HEK293 (cell line): ENCODE data around the gene YWHAB.
A peak's percentile ranks its signal among the peaks of the same experiment; 100 is the strongest.

Experiments used
- CTCF ChIP-seq: fragments of 450-650 bp; formaldehyde crosslinking; IDR thresholded peaks from 2 replicates; pipeline ENCODE4 v1.5.1; 2016; ENCODE audit warnings: missing biosample characterization, missing genetic modification characterization
- GLI4 ChIP-seq: fragments of 450-650 bp; formaldehyde crosslinking; IDR thresholded peaks from 2 replicates; pipeline ENCODE4 v1.5.1; 2016; ENCODE audit warnings: missing biosample characterization, missing genetic modification characterization
- INSM2 ChIP-seq: fragments of 450-650 bp; formaldehyde crosslinking; IDR thresholded peaks from 2 replicates; pipeline ENCODE4 v1.5.1; 2016; ENCODE audit warnings: missing biosample characterization, missing genetic modification characterization
- KLF9 ChIP-seq: fragments of 450-650 bp; formaldehyde crosslinking; IDR thresholded peaks from 2 replicates; pipeline ENCODE4 v1.5.1; 2016; ENCODE audit warnings: missing biosample characterization, missing genetic modification characterization, low read depth
- MYNN ChIP-seq: fragments of 450-650 bp; formaldehyde crosslinking; IDR thresholded peaks from 2 replicates; pipeline ENCODE4 v1.5.1; 2016; ENCODE audit warnings: missing biosample characterization, missing genetic modification characterization, borderline replicate concordance
- PRDM10 ChIP-seq: fragments of 450-650 bp; formaldehyde crosslinking; IDR thresholded peaks from 2 replicates; pipeline ENCODE4 v1.5.1; 2016; ENCODE audit warnings: missing biosample characterization, missing genetic modification characterization
- PRDM4 ChIP-seq: fragments of 450-650 bp; formaldehyde crosslinking; IDR thresholded peaks from 2 replicates; pipeline ENCODE4 v1.5.1; 2017; ENCODE audit warnings: missing biosample characterization, missing genetic modification characterization
- WT1 ChIP-seq: fragments of 450-650 bp; formaldehyde crosslinking; IDR thresholded peaks from 2 replicates; pipeline ENCODE4 v1.5.1; 2016; ENCODE audit warnings: missing biosample characterization, missing genetic modification characterization
- ZEB2 ChIP-seq: fragments of 450-650 bp; formaldehyde crosslinking; IDR thresholded peaks from 2 replicates; pipeline ENCODE4 v1.5.1; 2016; ENCODE audit warnings: missing biosample characterization, missing genetic modification characterization
- ZNF10 ChIP-seq: fragments of 450-650 bp; formaldehyde crosslinking; IDR thresholded peaks from 2 replicates; pipeline ENCODE4 v1.5.1; 2017; ENCODE audit warnings: missing biosample characterization, missing genetic modification characterization
- ZNF18 ChIP-seq: fragments of 450-650 bp; formaldehyde crosslinking; IDR thresholded peaks from 2 replicates; pipeline ENCODE4 v1.5.1; 2016; ENCODE audit warnings: missing biosample characterization, missing genetic modification characterization
- ZNF223 ChIP-seq: fragments of 450-650 bp; formaldehyde crosslinking; IDR thresholded peaks from 2 replicates; pipeline ENCODE4 v1.5.1; 2016; ENCODE audit warnings: missing biosample characterization, missing genetic modification characterization
- ZNF24 ChIP-seq: fragments of 450-650 bp; formaldehyde crosslinking; IDR thresholded peaks from 2 replicates; pipeline ENCODE4 v1.5.1; 2016; ENCODE audit warnings: missing biosample characterization, missing genetic modification characterization
- ZNF600 ChIP-seq: fragments of 450-650 bp; formaldehyde crosslinking; IDR thresholded peaks from 2 replicates; pipeline ENCODE4 v1.5.1; 2016; ENCODE audit warnings: missing biosample characterization, missing genetic modification characterization
- ZNF621 ChIP-seq: fragments of 450-650 bp; formaldehyde crosslinking; IDR thresholded peaks from 2 replicates; pipeline ENCODE4 v1.5.1; 2017; ENCODE audit warnings: missing biosample characterization, missing genetic modification characterization
- ZNF639 ChIP-seq: fragments of 450-650 bp; formaldehyde crosslinking; IDR thresholded peaks from 2 replicates; pipeline ENCODE4 v1.5.1; 2016; ENCODE audit warnings: missing biosample characterization, missing genetic modification characterization
- ZNF658 ChIP-seq: fragments of 450-650 bp; formaldehyde crosslinking; IDR thresholded peaks from 2 replicates; pipeline ENCODE4; 2016; ENCODE audit warnings: missing biosample characterization, missing genetic modification characterization
- ZNF76 ChIP-seq: fragments of 450-650 bp; formaldehyde crosslinking; IDR thresholded peaks from 2 replicates; pipeline ENCODE4; 2016; ENCODE audit warnings: low read depth, missing biosample characterization, missing genetic modification characterization, borderline replicate concordance
- ZNF792 ChIP-seq: fragments of 450-650 bp; formaldehyde crosslinking; IDR thresholded peaks from 2 replicates; pipeline ENCODE4 v1.5.1; 2016; ENCODE audit warnings: missing biosample characterization, missing genetic modification characterization
- ZSCAN16 ChIP-seq: fragments of 450-650 bp; formaldehyde crosslinking; IDR thresholded peaks from 2 replicates; pipeline ENCODE4 v1.5.1; 2016; ENCODE audit warnings: missing biosample characterization, missing genetic modification characterization
- TF ChIP-seq, protein P1 (sequence below): fragments of 450-650 bp; IDR thresholded peaks from 2 replicates; pipeline ENCODE4 v1.5.1; 2018; ENCODE audit warnings: missing biosample characterization, missing genetic modification characterization
- TF ChIP-seq, protein P2 (sequence below): fragments of 450-650 bp; formaldehyde crosslinking; IDR thresholded peaks from 2 replicates; pipeline ENCODE4 v1.5.1; 2016; ENCODE audit warnings: missing biosample characterization, missing genetic modification characterization

Gene YWHAB

DNA sequence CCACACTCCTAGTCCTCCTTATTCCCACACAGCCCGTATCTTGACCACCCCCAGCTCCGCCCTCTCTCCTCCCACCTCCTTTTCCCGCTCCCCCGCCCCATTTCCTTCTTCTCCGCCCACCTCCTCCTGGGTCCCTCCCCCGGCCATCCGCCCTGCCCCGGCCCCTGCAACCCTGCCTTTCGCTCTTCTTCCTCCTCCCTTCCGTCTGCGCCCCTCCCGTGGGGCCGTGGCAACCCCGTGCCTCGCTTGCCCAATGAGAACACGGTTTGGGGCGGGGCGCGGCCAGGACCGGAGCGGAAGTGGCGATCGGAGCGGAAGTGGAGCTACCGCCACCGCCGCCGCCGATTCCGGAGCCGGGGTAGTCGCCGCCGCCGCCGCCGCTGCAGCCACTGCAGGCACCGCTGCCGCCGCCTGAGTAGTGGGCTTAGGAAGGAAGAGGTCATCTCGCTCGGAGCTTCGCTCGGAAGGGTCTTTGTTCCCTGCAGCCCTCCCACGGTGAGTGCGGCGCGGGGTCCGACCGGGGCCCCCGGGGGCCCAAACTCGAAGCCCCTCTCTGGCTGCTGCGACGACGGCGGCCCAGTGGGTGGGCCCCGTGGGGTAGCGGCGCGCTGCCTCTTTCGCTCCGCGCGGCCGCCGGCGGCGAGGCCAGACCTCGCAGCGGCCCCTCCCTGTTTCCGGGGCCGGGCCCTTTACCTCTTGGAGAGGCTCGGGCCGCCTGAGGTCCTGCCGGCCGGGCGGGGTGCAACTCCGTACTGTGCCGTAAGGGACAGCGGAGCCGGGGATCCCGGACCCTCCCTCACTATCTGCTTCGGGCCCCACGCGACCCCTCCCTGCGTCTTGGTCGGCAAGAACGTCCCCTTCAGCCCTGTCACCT lies at the start of gene YWHAB (continued):
- TF ChIP-seq PRDM4 = no peak
- no peak; the same call in 1 of the 2 replicates for TF ChIP-seq ZNF24 (tag by site-specific recombination)
- TF ChIP-seq WT1 (tag by site-specific recombination) = peak; percentile 91
- TF ChIP-seq ZEB2 (tag by site-specific recombination) = peak; percentile 86
- TF ChIP-seq GLI4 (tag by site-specific recombination) = no peak
- no peak for TF ChIP-seq ZNF792
- peak; percentile 57 for TF ChIP-seq ZNF76
- TF ChIP-seq ZNF600 (tag by site-specific recombination) = peak; percentile 100
- TF ChIP-seq KLF9 (tag by site-specific recombination) = peak; percentile 95
- TF ChIP-seq ZNF18 (tag by site-specific recombination) = no peak
- TF ChIP-seq INSM2 (tag by site-specific recombination) = no peak
- TF ChIP-seq ZNF223 (tag by site-specific recombination) = no peak
- peak; percentile 92 for TF ChIP-seq PRDM10
- TF ChIP-seq ZNF621 (tag by site-specific recombination) = no peak
- TF ChIP-seq CTCF = peak; percentile 16; the same call in 1 of the 2 replicates
- TF ChIP-seq ZNF10 (tag by site-specific recombination) = no peak
- no peak for TF ChIP-seq MYNN (tag by site-specific recombination)
- TF ChIP-seq, protein P1, sequence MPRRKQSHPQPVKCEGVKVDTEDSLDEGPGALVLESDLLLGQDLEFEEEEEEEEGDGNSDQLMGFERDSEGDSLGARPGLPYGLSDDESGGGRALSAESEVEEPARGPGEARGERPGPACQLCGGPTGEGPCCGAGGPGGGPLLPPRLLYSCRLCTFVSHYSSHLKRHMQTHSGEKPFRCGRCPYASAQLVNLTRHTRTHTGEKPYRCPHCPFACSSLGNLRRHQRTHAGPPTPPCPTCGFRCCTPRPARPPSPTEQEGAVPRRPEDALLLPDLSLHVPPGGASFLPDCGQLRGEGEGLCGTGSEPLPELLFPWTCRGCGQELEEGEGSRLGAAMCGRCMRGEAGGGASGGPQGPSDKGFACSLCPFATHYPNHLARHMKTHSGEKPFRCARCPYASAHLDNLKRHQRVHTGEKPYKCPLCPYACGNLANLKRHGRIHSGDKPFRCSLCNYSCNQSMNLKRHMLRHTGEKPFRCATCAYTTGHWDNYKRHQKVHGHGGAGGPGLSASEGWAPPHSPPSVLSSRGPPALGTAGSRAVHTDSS (tag by site-specific recombination) = peak; percentile 89
- no peak for TF ChIP-seq ZSCAN16 (tag by site-specific recombination)
- TF ChIP-seq ZNF639 (tag by site-specific recombination) = no peak; the same call in 1 of the 2 replicates
- TF ChIP-seq, protein P2, sequence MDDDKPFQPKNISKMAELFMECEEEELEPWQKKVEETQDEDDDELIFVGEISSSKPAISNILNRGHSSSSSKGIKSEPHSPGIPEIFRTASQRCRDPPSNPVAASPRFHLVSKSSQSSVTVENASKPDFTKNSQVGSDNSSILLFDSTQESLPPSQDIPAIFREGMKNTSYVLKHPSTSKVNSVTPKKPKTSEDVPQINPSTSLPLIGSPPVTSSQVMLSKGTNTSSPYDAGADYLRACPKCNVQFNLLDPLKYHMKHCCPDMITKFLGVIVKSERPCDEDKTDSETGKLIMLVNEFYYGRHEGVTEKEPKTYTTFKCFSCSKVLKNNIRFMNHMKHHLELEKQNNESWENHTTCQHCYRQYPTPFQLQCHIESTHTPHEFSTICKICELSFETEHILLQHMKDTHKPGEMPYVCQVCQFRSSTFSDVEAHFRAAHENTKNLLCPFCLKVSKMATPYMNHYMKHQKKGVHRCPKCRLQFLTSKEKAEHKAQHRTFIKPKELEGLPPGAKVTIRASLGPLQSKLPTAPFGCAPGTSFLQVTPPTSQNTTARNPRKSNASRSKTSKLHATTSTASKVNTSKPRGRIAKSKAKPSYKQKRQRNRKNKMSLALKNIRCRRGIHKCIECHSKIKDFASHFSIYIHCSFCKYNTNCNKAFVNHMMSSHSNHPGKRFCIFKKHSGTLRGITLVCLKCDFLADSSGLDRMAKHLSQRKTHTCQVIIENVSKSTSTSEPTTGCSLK = no peak
- no peak for TF ChIP-seq ZNF658
